GM21576 (cell line): ENCODE results near the gene PROB1.
"Not testable (repeated sequence)": the region's sequence is repeated elsewhere in the genome, so short reads cannot be mapped to it uniquely, and the experiment has no call there.

Source experiments
- ATAC-seq: cut with Tn5 transposase; IDR thresholded peaks from one replicate; pipeline ENCODE4 v1.9.1; 2021; ENCODE audit warnings: mild to moderate bottlenecking, moderate library complexity; ENCODE audit not compliant: unreplicated experiment

Gene PROB1

GRCh38 chr5:139414581-139415130 is 19.8 kb upstream of the PROB1 start:
- no peak for ATAC-seq

DNA sequence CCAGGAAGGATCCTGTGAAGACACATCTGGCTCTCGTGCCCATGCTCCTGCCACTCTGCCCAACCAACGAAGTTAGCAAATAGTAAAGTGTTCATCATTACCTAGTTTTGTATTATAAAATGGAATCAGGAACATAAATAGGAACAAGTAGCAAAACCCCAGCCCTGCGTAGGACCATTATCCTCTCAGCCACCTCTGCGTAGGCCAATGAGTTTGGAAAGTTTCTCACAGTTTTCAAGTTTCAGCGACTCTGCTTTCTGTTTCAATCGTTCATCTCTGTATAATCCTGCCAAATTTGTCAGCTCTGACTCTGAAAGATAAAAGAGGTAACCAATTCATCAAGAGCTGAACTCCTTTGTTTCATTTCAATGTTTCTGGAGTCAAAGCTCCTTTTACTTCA is 19.1 kb upstream of the PROB1 start:
- ATAC-seq, result no peak

DNA sequence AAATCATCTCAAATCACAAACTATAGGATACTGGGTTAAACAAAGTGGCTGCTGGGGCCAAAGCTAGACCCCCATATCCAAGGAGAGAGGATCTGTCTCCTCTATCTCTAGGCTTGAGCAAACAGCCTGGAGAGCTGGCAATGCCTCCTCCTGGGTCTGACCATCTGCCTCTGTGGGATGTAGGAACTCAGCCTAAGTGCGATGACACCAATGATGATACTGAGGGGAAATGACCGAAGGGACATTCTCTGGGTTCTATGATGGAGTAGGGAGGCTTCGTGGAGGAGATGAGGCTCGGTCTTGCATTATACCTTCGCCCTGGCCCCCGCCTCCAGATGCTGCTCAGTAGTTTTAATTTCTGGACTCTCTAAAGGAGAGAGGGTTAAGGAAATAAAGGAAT is 18.2 kb upstream of the PROB1 start:
- no peak for ATAC-seq

DNA sequence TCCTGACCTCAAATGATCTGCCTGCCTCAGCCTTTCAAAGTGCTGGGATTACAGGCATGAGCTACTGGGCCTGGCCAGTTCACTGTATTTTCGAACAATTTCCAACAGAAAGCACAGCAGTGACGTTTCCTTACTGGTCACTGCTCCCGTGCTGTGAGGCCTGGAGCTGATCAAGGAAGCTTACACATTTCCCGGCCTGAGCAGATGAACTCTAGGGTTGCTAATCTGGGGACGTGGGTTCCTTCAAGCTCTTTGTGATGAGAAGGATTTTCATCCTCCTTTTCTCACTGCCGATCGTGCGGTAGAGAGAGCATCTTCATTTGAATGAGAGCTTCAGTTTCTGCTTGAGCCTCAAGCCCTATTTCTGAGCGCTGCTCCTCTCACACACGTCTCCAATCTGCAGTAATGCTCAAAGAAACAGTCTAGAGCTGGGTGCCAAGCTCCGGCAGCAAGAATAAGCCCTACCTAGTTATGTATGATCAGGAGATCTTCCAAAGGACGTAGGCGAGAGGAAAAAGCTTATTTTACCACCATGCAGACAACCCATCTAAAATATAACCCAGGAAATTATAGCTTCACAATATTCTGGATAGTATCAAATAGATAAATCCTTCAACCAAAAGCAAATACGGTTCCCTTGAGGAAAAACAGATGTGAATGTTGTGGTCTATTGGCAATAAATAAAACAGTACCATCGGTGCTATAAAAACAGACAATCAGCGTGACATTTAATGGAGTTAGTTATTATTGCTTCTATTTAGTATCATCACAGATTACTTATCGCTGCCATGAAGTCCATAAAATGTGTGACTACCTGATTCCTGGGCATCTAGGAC is 16.3 kb upstream of the PROB1 start:
- no peak for ATAC-seq

DNA sequence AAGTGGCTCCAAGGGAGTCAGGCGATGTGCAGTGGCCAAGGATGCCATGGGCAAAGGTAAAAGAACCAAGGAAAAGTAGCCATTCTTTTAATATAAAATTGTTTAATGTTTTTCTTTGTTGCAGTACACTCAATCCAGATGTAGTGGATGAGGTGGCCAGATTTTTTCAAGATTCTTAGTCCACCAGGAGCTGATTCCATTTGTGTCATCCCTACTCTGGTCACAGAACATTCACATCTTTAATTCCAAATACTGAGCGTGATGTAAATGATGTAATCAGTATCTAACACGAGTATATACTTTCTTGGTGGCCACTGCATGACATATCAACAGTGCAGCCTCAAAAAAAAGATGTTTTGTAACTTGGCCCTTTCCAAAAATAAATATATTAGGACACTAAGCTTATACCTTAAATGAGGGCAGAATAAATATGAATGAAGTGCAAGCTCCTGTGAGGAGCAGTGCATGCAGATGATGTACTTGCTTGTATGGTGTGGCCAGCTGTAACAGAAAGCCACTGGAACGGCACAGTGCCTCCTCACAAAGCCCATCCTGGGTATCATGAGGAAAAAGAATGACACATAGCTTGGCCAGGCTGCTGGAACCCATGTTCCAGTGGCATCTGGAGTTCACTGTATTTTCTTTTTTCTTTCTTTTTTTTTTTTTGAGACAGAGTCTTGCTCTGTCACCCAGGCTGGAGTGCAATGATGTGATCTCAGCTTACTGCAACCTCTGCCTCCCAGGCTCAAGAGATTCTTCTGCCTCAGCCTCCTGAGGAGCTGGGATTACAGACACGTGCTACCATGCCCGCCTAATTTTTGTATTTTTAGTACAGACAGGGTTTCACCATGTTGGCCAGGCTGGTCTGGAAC is 15.5 kb upstream of the PROB1 start:
- no peak for ATAC-seq

DNA sequence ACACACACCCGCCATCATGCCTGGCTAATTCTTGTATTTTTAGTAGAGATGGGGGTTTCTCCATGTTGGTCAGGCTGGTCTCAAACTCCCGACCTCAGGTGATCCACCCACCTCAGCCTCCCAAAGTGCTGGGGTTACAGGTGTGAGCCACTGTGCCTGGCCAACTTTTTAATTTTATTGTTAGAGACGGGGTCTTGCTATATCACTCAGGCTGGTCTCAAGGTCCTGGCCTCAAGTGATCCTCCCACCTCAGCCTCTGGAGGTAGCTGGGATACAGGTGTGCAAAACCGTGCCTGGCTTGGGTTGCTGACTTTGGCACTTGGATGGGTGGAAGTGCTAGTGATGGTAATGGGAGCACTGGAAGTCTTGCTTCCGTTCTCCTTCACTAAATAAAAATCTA is 14.2 kb upstream of the PROB1 start:
- ATAC-seq, result not testable (repeated sequence)

- no peak for ATAC-seq
Measured at GRCh38 chr5:139408191-139408590, 13.3 kb upstream of the PROB1 start.

DNA sequence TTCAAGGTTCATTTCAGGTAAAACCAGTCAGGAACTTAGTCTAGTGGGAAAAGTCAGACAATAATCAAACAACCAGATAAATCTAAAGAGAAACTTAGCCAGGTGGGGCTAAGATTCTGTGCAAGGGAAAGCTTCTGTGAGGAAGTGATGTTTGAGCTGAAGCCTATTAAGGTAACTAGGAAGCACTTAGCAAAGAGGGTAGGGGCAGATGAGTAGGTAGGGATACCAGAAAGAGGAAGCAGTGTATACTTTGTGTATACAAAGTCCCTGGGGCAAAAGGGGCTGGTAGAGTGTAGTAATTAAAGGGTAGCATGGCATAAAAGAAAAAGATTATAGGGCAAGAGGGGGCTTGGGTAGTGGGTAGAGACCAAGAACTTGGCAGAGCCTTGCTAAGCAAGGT is 12.6 kb upstream of the PROB1 start:
- no peak for ATAC-seq

- no peak for ATAC-seq
Measured at GRCh38 chr5:139406963-139407362, 12.1 kb upstream of the PROB1 start.

DNA sequence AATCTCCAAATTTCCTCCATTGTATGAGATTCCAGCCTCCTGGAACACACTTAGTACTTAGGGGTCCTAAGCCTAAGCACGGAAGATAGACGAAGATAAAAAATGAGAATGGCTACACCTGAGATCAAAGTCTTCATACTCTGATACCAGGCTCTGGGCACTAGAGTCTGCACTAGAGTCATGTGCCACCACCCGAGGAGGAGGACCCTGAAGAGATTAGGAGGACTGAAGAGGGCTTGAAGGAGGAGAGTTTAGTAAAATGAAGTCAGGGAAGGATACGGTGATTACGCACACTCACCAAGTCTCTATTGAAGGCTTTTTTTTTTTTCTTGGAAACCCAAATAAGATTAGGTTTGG is 9.6 kb upstream of the PROB1 start:
- ATAC-seq, result no peak

GRCh38 chr5:139403787-139404483 is 9.0 kb upstream of the PROB1 start, which contains the start of gene SPATA24:
TSS of gene SPATA24 (minus strand) at chr5:139404089. CDS start at chr5:139404060, 29 bp downstream.
- ATAC-seq, result peak; percentile 72

GRCh38 chr5:139403418-139403786 is 8.5 kb upstream of the PROB1 start:
- no peak for ATAC-seq

DNA sequence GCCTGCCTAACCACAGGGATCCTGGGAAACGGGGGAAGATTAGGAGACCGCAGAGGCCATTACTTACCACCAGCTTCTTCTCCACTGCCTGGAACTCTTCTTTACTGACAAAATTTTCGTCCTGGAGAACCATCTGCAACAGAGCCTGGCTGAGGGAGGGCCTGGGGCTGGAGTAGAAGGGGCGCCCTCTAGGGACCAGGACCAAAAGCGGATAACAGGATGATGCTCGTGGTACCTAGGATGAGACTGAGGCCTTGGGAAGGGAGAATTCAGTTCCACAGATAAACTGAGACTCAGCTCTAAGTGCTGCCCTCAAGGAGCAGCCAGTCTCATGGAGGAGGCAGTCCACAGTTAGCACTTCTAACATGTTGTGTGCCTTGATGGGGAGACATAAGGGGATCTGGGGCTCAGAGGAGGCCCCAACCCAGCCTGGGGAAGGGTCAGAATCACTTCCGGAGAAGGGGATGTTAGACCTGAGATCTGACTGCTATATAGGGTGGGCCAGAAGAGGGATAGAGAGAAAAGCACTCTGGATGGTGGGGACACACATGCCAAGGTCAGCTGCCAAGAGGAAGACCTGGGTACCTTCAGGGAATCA is 7.8 kb upstream of the PROB1 start:
- ATAC-seq, result no peak

DNA sequence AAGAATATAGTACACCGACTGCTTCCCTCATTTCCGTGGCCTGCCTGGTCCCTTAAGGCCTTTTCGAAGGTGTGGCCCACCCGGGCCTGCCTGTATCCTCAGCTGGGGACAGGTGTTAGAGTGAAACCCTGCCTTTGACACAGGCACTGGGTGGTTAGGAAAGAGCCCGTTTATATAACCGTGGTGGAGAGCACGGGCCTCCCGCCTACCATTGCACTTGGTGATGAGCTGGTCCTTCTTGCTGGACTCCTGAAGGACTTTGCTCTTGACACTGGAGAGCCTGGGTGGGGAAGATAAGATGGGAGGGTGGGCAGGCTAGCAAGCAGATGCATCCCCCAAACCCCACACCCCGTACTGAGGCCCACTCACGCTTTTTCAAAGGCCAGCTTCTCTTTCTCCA is 6.6 kb upstream of the PROB1 start:
- ATAC-seq, result no peak

DNA sequence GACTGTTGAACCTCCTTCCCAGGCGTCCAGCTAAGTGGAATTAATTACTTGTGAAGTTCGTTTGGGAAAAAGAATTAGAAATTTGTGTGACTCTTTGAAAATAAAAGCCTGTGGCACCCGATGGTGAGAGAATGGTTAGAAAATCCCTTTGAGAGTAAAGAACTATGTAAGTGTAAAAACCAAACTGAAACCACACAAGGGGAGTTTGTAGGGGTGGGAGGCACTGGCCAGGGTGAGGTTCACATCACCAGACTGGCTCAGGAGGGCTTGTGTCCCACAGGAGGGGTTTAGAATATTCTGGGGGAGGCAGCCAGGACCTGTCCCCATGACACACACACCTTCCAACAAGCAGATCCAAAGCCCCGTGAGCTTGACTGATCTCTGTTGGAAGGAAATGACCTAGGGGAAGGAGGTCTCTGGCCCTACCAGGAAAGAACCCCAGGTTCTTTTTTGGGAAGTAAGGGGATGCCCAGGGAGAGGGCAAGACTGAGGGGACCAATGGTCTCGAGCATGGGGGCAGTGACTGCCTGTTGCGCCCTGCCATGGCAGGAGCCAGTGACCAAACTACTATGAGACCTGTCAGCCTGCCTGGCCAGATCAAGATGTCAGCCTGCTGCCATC is 4.7 kb upstream of the PROB1 start:
- peak; percentile 28 for ATAC-seq

DNA sequence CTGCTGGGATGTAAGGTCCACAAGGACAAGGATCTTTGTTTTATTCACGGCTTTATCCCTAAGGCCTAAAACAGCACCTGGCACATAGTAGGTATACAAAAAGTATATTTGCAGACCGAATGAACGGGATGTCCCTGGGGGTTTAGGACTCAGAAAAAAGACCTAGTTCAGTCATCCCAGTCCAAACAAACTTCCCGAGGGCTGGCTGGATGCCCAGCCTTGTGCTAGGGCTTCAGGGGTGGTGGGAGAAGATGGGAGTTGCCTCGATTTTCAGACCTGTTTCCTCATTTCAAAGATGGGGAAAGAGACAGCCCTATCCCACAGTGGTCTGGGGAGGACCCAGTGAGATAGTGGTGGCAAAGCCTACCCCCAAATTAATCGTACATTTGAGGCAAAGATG is 3.0 kb upstream of the PROB1 start:
- ATAC-seq, result no peak

GRCh38 chr5:139396691-139397090 is 1.8 kb upstream of the PROB1 start:
- no peak for ATAC-seq

- no peak for ATAC-seq
Measured at GRCh38 chr5:139395844-139396640, 1.1 kb upstream of the PROB1 start.

DNA sequence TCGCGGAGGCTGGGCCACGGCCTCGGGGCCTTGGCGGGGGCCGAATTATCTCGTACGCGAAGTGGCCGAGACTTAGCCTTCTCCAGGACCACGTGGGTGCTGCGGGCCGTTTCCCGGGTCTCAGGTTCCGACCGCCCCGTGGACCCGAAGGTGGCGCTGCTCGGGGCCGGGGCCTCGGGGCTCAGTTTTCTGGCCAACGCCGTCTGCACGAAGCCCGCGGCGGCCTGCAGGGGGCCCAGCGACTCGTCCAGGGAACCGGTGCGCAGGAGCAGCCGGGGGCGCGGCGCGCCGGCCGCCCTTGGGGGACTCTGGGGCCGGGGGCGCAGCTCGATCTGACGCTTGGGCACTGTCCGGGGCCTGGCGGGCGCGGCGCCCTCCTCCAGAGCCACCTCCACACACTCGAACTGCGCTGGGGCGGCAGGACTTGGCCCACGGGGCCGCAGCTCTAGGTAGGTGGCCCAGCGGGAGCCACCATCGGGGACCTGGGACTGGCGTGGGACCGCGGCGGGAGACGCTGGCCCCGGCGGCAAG is 716 bp downstream of the PROB1 start:
- no peak for ATAC-seq
